Heart right ventricle (tissue), 16 donors: ENCODE results near the gene JAG1. TPM values are rescaled to one million over a fixed set of nuclear protein-coding genes. Genes with fewer than 3 reads are reported as not detected.

Experiments used
- ATAC-seq, 8 donors: fragments of 200-7000 bp; cut with Tn5 transposase; one replicate each; pipeline ENCODE4 v1.9.1; 2020; ENCODE audit warnings: mild to moderate bottlenecking in 8 of 8, moderate library complexity in 8 of 8, moderate number of reproducible peaks in 1 of 8
- DNase-seq, 2 donors: peaks; one replicate each; pipeline ENCODE4 v3.0.0-alpha.2; 2020
- H3K27ac ChIP-seq, 10 donors: fragments of 200-600 bp; sonication (generic) in 2 of 10; one replicate each; pipeline versions ENCODE4 v1.5.0 to v1.8.0; 2020 to 2022; ENCODE audit warnings: mild to moderate bottlenecking in 3 of 10
- H3K27me3 ChIP-seq, 7 donors: fragments of 200-600 bp; one replicate each; pipeline ENCODE4 v1.8.0; 2021 to 2022; ENCODE audit warnings: mild to moderate bottlenecking in 2 of 7
- H3K36me3 ChIP-seq, 9 donors: fragments of 200-600 bp; sonication (generic) in 1 of 9; one replicate each; pipeline versions ENCODE4 v1.5.0 to v1.8.0; 2020 to 2022; ENCODE audit warnings: mild to moderate bottlenecking in 2 of 9
- H3K4me1 ChIP-seq, 9 donors: fragments of 200-600 bp; sonication (generic) in 1 of 9; one replicate each; pipeline versions ENCODE4 v1.5.0 to v1.8.0; 2020 to 2022; ENCODE audit warnings: mild to moderate bottlenecking in 4 of 9
- H3K4me3 ChIP-seq, 10 donors: fragments of 200-600 bp; sonication (generic) in 2 of 10; one replicate each; pipeline versions ENCODE4 v1.5.0 to v1.8.0; 2020 to 2022; ENCODE audit warnings: mild to moderate bottlenecking in 7 of 10, moderate library complexity in 2 of 10
- H3K9me3 ChIP-seq, 11 donors: fragments of 200-600 bp in 10 of 11; sonication (generic) in 2 of 11; one replicate each; pipeline versions ENCODE4 v1.5.0 to v1.8.0; 2013 to 2022; ENCODE audit warnings: mild to moderate bottlenecking in 2 of 11, control low read depth in 1 of 11, moderate library complexity in 1 of 11
- WGBS, 2 donors: extraction: QIAGEN DNeasy Blood & Tissue Kit; methylation state at CpG; one replicate each; pipeline ENCODE4 v1.1.7; 2013; ENCODE audit warnings: inconsistent platforms in 1 of 2; 5-methylcytosine and 5-hydroxymethylcytosine counted together
- intact Hi-C, 10 donors: fragments of 100-400 bp; cut with DNase I; formaldehyde crosslinking; loops; one replicate each; pipeline versions ENCODE4 v1.11.1 to v1.14.2; 2022
- polyA plus RNA-seq, 2 donors: library from polyadenylated mRNA; stranded (reverse); fragments of 200-250 nt; gene quantifications; one replicate each; pipeline ENCODE4 v1.2.3, GENCODE V29; 2013
- total RNA-seq, 10 donors: library from RNA; stranded (reverse); fragmentation: NEBNext Ultra II Directional in 3 of 10; extraction: Animal tissue kit (Norgen Biotek cat#: 25700) in 3 of 10; gene quantifications; one replicate each; pipeline versions ENCODE4 v1.2.1 to v1.2.4, GENCODE V29; 2021 to 2023
- TF ChIP-seq, protein P1 (sequence below), 9 donors: fragments of 200-600 bp; sonication (generic) in 2 of 9; IDR thresholded peaks; one replicate each; pipeline versions ENCODE4 v1.5.0 to v1.8.0; 2021 to 2022; ENCODE audit warnings: antibody characterized with exemption in 9 of 9, mild to moderate bottlenecking in 5 of 9, moderate library complexity in 1 of 9
- donor health status: Arrhythmogenic right ventricular cardiomyopathy.
- donor health status: ischemic (EF 13 %, LVEDD 7.1; RV severe dilation, severe dysfunction).
- donor health status: healthy with polysubstance abuse.
- donor health status: DM: no; HTN: yes; CAD: no.
- donor health status: DM: no; HTN: no; CAD: no.
- donor health status: ischemic (EF 25% LVEDD 6.9; RV normal size, moderate dysfunction).
- donor health status: ischemic (EF 25% LVEDD 5.7; RV mildly dilated, moderate dysfunction).
- donor health status: healthy.
- donor health status: DM: yes; HTN: yes; CAD: no.
- donor health status: Ischemic cardiomyopathy.
- donor health status: ischemic (EF 35%, LVEDD 5.7; RV mildly dilated, moderate dysfunction).
- donor health status: nonischemic (EF 11% LVEDD 7.7; RV severe dilation, severe dysfunction).
- donor health status: DM: yes; HTN: yes; CAD: no.
- donor health status: PGD.
- donor health status: ischemic (EF 29% LVEDD 5.4; RV normal size, mild dysfunction).
- donor health status: nonischemic (EF 23%, LVEDD 6.1; RV moderate dilation, normal function).

The JAG1 gene
- total and polyA plus RNA-seq, 12 donors: 11.1 to 38.2 (median 25.5) TPM

DNA sequence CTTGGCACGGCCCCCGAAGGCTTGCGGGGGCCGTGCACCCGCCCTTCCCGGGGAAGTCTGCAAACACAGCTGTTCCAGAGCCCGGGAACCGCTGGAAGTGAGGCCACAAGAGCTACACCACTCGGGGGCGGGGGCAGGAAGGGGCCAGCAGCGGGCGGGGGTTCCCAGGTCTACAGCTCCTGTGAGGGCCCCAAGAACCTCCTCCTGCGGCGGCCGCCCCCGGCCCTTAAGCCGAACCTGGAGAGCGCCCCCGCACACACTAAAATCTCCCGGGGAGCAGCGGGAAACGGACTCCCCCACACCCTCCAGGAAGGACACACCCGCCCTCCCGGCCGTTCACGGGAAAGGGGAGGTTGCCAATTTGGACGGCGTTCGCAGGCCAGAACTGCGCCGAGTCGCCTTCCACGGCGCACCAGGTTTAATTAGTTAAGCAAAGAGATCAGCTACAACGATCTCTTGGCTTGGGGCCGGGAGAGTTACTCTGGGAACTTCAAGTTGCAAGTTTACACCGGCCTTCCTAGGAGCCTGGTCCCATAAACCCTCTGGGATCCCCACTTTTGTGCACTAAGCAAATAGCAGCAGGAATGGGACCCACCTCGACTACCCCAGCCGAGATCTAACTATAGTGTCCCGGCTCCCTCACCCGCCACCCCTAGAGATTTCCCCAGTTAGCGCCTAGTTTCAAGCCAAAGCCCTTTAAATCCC is 1.7 kb downstream of the JAG1 start:
- peak overlapping the region; percentile 69 to 98 (median 87) for H3K4me3 ChIP-seq
- H3K27me3 ChIP-seq: no peaks in the 10 kb centered on the region
- H3K36me3 ChIP-seq: peaks cover 0 to 35% (median 0%) of the 10 kb centered on the region in 9 donors
- intact Hi-C loops: loop anchor here in 8 of 10 donors (1.0 to 10.0 kb wide), 19 partner anchors 70 to 873 kb away; partner anchors contain the start of gene SLX4IP (in 1 of the 8)
- H3K9me3 ChIP-seq: no peaks in the 10 kb centered on the region
- peaks cover 10 to 54% (median 39%) of the 10 kb centered on the region in 9 donors for H3K4me1 ChIP-seq
- ATAC-seq (peak; percentile 24 to 71 (median 64)), DNase-seq (peak; percentile 82 to 87)
- TF ChIP-seq, protein P1, sequence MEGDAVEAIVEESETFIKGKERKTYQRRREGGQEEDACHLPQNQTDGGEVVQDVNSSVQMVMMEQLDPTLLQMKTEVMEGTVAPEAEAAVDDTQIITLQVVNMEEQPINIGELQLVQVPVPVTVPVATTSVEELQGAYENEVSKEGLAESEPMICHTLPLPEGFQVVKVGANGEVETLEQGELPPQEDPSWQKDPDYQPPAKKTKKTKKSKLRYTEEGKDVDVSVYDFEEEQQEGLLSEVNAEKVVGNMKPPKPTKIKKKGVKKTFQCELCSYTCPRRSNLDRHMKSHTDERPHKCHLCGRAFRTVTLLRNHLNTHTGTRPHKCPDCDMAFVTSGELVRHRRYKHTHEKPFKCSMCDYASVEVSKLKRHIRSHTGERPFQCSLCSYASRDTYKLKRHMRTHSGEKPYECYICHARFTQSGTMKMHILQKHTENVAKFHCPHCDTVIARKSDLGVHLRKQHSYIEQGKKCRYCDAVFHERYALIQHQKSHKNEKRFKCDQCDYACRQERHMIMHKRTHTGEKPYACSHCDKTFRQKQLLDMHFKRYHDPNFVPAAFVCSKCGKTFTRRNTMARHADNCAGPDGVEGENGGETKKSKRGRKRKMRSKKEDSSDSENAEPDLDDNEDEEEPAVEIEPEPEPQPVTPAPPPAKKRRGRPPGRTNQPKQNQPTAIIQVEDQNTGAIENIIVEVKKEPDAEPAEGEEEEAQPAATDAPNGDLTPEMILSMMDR (IDR thresholded peaks at IDR 0.05): no peak
- WGBS, 2 donors: 8 to 9% methylated on average over 42 of the region's 42 CpGs
- peak overlapping the region; percentile 89 to 100 (median 98) for H3K27ac ChIP-seq

GRCh38 chr20:10671221-10671918 is 2.4 kb downstream of the JAG1 start:
- Histone ChIP-seq H3K36me3 (peaks cover 0 to 42% (median 0%) of the 10 kb centered on the region in 9 donors), H3K27ac (peak overlapping the region; percentile 89 to 100 (median 98)), H3K4me3 (peak overlapping the region; percentile 69 to 98 (median 87)), H3K4me1 (peaks cover 10 to 61% (median 46%) of the 10 kb centered on the region in 9 donors), H3K27me3 (no peaks in the 10 kb centered on the region), H3K9me3 (no peaks in the 10 kb centered on the region)
- WGBS, 2 donors: 10 to 25% methylated on average over 13 of the region's 13 CpGs
- DNase-seq (peak; percentile 68 to 85), ATAC-seq (peak; percentile 30 to 72 (median 56))
- intact Hi-C loops: loop anchor here in 8 of 10 donors (2.0 to 10.0 kb wide), 17 partner anchors 71 to 873 kb away; partner anchors contain the start of gene SLX4IP (in 1 of the 8)
- TF ChIP-seq, protein P1 (IDR thresholded peaks at IDR 0.05): peak; percentile 24 to 72 (median 57)

DNA sequence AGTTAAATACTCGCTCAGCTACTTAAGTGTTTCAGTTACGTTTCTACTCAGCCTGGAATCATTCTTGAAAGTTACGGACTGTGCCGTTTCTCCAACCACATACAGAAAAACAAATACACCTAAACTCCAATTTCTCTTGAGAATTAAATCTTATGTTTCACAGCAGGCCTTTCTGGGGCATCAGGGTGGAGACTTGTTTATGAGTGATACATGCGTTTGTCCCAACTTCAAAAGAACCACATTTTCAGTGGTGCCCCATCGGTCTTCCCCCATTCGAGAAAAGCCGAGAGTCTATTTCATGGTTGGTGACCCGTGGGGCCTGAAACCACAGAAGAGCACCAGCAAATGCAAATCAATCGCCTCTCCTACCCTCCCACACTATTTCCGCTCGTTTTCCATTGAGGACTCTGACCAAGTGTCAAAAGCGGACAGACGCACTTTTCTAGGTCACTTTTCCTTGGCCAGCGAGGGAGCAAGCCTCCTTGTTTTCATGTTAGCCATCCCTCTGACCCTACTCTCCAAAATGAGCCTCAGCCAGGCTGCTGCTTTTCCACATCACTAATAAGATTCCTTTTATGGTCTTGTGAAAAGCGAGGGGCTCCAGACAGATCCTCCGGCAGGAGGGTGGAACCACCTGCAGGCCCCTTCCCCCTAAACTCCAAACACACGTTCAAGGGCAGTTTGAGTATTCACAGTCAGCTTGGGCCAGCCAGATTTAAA is 3.1 kb downstream of the JAG1 start:
- WGBS, 2 donors: 36 to 52% methylated on average over 18 of the region's 18 CpGs
- TF ChIP-seq, protein P1 (IDR thresholded peaks at IDR 0.05): no peak
- Histone ChIP-seq H3K27me3 (no peaks in the 10 kb centered on the region), H3K9me3 (no peaks in the 10 kb centered on the region), H3K36me3 (peaks cover 0 to 42% (median 0%) of the 10 kb centered on the region in 9 donors), H3K27ac (peak overlapping the region; percentile 89 to 100 (median 98)), H3K4me1 (peaks cover 10 to 67% (median 53%) of the 10 kb centered on the region in 9 donors), H3K4me3 (peak overlapping the region; percentile 69 to 98 (median 87))
- DNase-seq (peak in 1 of 2 donors; percentile 46), ATAC-seq (no peak)
- intact Hi-C loops: loop anchor here in 8 of 10 donors (2.0 to 10.0 kb wide), 17 partner anchors 72 to 874 kb away; partner anchors contain the start of gene SLX4IP (in 1 of the 8)
